ENCODE results near the gene CYFIP2. TPM values are rescaled to one million over a fixed set of nuclear protein-coding genes. Genes with fewer than 3 reads are reported as not detected.

The CYFIP2 gene
- polyA plus RNA-seq, 4 donors, result 6.3 to 33.4 (median 10.3) TPM

DNA sequence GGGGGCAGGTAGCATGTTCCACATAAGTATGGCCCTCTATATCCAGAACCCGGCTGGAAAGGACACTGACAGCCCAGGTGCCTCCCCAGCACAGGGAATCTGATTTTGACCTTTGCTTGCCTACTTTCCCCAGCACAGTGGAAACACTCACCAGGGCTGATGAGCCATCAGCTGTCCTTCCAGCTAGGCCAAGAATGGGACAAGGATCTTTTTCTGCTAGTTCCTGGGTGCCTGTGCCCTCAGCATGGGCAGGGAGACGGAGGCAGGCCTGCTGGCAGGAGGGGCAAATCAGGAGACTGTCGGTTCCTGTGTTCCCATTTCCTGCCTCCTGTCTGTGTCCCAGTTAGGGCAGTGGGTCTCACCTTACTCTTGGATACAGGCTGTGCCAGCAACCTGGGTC is 1.1 kb downstream of the CYFIP2 start:
- peak overlapping the region in 2 of 3 donors; percentile 4 to 66 for H3K27ac ChIP-seq (ENCODE audit: low read depth in 1 of 3, low read length in 2 of 3)
- peaks cover 3 to 10% (median 3%) of the 10 kb centered on the region in 3 donors for H3K4me1 ChIP-seq (ENCODE audit: control insufficient read depth in 3 of 3, insufficient read depth in 2 of 3, low read depth in 1 of 3, low read length in 2 of 3)
- no peaks in the 10 kb centered on the region for H3K36me3 ChIP-seq (ENCODE audit: control insufficient read depth in 3 of 3, insufficient read depth in 2 of 3, low read depth in 1 of 3, low read length in 3 of 3)
- WGBS, 3 donors, result 51 to 70% (median 58%) methylated on average over 3 of the region's 3 CpGs
- H3K9me3 ChIP-seq (ENCODE audit: control insufficient read depth in 2 of 2, insufficient read depth in 1 of 2, low read depth in 1 of 2, low read length in 1 of 2), result no peaks in the 10 kb centered on the region
- H3K27me3 ChIP-seq (ENCODE audit: control insufficient read depth in 3 of 3, insufficient read depth in 3 of 3, low read length in 3 of 3), result no peaks in the 10 kb centered on the region
- peak overlapping the region in 2 of 3 donors; percentile 52 to 66 for H3K4me3 ChIP-seq (ENCODE audit: low read depth in 1 of 3, low read length in 3 of 3)
- DNase-seq (no peak), FAIRE-seq (no peak)

DNA sequence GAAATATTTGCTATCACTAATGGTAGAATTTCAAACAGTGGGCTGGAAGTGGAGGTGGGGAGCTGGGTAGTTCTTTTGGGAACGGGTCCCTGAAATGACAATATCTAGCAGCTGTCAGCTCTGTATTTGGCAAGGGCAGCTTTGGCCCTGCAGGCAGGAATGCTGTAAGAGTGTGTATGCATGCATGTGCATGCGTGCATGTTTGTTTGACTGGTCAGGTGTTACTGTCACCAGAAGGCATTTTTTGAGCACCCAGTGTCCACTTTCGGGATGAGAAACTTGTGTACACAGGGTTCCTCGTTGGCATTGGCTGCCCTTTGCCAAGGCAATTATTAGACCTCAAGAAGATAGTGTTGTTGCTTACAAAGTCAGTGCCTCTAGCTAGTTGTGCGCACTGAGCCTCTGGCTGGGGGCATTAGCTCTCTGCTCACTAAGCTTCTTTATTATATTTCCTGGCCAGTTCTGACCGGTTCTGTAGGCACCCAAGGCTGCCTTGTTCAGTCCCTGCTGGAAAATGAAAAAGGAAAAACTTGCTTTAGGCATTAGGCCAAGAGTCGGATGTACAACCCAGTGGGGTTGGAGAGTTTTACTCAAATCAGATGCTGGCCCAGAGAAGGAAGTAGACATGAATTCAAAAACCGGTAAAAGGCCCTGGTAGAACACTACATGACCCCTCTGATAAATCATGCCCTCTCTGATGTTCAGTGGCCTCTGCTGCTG is 2.0 kb downstream of the CYFIP2 start:
- 68 to 69% (median 69%) methylated on average over 8 of the region's 8 CpGs for WGBS, 3 donors
- no peaks in the 10 kb centered on the region for H3K9me3 ChIP-seq (ENCODE audit: control insufficient read depth in 2 of 2, insufficient read depth in 1 of 2, low read depth in 1 of 2, low read length in 1 of 2)
- peaks cover 3 to 10% (median 3%) of the 10 kb centered on the region in 3 donors for H3K4me1 ChIP-seq (ENCODE audit: control insufficient read depth in 3 of 3, insufficient read depth in 2 of 3, low read depth in 1 of 3, low read length in 2 of 3)
- FAIRE-seq (no peak), DNase-seq (no peak)
- no peaks in the 10 kb centered on the region for H3K27me3 ChIP-seq (ENCODE audit: control insufficient read depth in 3 of 3, insufficient read depth in 3 of 3, low read length in 3 of 3)
- no peaks in the 10 kb centered on the region for H3K36me3 ChIP-seq (ENCODE audit: control insufficient read depth in 3 of 3, insufficient read depth in 2 of 3, low read depth in 1 of 3, low read length in 3 of 3)
- H3K4me3 ChIP-seq (ENCODE audit: low read depth in 1 of 3, low read length in 3 of 3), result no peak overlapping the region
- peak overlapping the region in 1 of 3 donors; percentile 18 for H3K27ac ChIP-seq (ENCODE audit: low read depth in 1 of 3, low read length in 2 of 3)

DNA sequence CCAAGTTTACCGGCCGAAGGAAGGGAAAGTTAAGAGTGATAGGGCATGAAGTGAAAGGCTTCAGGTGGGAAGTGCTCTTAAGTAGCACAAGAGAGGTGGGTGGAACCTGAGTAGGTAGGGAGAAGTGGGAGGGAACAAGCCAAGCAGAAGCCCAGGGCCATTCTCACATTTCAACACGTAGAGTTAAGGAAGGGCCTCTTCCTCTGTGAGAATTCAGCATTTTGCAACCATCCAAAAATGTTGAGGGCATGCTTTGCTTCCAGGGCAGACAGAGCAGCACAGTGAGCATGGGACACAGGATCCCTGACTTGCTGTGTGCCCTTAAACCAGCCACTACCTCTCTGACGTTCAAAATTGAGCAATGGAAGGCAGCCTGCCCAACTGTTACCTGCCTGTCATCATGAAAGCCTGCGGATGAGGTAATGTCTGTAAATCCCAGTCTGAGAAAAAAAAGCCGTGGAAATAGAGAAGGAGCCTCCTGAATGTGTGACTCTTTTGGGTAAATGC is 3.3 kb downstream of the CYFIP2 start:
- Histone ChIP-seq H3K4me3 (ENCODE audit: low read depth in 1 of 3, low read length in 3 of 3) (no peak overlapping the region), H3K27ac (ENCODE audit: low read depth in 1 of 3, low read length in 2 of 3) (peak overlapping the region in 1 of 3 donors; percentile 35), H3K9me3 (ENCODE audit: control insufficient read depth in 2 of 2, insufficient read depth in 1 of 2, low read depth in 1 of 2, low read length in 1 of 2) (no peaks in the 10 kb centered on the region), H3K36me3 (ENCODE audit: control insufficient read depth in 3 of 3, insufficient read depth in 2 of 3, low read depth in 1 of 3, low read length in 3 of 3) (no peaks in the 10 kb centered on the region), H3K4me1 (ENCODE audit: control insufficient read depth in 3 of 3, insufficient read depth in 2 of 3, low read depth in 1 of 3, low read length in 2 of 3) (peaks cover 3 to 10% (median 3%) of the 10 kb centered on the region in 3 donors), H3K27me3 (ENCODE audit: control insufficient read depth in 3 of 3, insufficient read depth in 3 of 3, low read length in 3 of 3) (no peaks in the 10 kb centered on the region)
- DNase-seq (no peak), FAIRE-seq (no peak)
- 63 to 79% (median 72%) methylated on average over 6 of the region's 6 CpGs for WGBS, 3 donors

DNA sequence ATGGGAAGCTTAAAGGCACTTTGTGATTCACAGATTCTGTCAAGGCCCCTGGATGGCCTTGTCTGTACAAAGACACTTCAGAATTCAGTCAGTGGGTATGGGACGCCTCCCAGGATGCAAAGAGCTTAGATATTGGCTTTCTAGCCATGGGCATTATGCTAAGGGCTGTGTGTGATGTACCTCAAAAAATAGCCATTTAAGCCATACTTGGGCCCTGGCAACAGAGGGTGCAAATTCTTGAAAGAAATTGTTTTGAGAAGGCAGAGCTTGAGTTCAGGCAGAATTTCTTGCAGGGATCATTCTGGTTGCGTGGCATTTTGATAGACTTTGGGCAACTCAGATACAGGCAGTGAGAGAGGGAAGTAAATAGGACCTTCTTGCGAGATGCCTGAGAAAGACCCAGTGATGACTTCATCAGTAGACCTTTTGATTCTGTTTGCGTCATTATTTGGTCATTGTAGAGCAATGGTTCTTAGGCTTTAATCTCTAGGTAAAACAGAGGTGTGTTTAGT is 3.9 kb downstream of the CYFIP2 start:
- no peaks in the 10 kb centered on the region for H3K36me3 ChIP-seq (ENCODE audit: control insufficient read depth in 3 of 3, insufficient read depth in 2 of 3, low read depth in 1 of 3, low read length in 3 of 3)
- H3K27ac ChIP-seq (ENCODE audit: low read depth in 1 of 3, low read length in 2 of 3), result no peak overlapping the region
- H3K9me3 ChIP-seq (ENCODE audit: control insufficient read depth in 2 of 2, insufficient read depth in 1 of 2, low read depth in 1 of 2, low read length in 1 of 2), result no peaks in the 10 kb centered on the region
- no peaks in the 10 kb centered on the region for H3K27me3 ChIP-seq (ENCODE audit: control insufficient read depth in 3 of 3, insufficient read depth in 3 of 3, low read length in 3 of 3)
- no peak overlapping the region for H3K4me3 ChIP-seq (ENCODE audit: low read depth in 1 of 3, low read length in 3 of 3)
- DNase-seq, result no peak
- FAIRE-seq, result no peak
- peaks cover 3 to 10% (median 3%) of the 10 kb centered on the region in 3 donors for H3K4me1 ChIP-seq (ENCODE audit: control insufficient read depth in 3 of 3, insufficient read depth in 2 of 3, low read depth in 1 of 3, low read length in 2 of 3)
- 81 to 87% (median 84%) methylated on average over 4 of the region's 4 CpGs for WGBS, 3 donors

DNA sequence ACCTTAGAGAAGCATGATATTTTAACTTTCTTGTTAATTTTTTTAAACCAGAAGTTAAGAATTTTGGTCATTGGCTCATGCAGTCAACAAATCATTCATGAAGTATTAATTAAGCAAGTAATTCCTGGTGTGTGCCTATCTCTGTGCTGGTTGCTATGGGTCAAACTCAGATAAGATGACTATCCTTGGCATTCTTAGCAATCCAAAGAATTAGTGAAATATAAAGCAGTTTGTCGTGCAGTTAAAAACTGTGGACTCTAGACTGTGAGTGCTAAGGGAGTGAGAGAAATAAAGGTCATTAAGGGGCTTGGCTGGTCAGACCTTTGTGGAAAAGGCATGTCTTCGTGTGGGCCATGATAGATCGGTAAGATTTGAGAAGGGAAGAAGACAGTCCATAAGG is 4.8 kb downstream of the CYFIP2 start:
- H3K36me3 ChIP-seq (ENCODE audit: control insufficient read depth in 3 of 3, insufficient read depth in 2 of 3, low read depth in 1 of 3, low read length in 3 of 3), result no peaks in the 10 kb centered on the region
- H3K9me3 ChIP-seq (ENCODE audit: control insufficient read depth in 2 of 2, insufficient read depth in 1 of 2, low read depth in 1 of 2, low read length in 1 of 2), result no peaks in the 10 kb centered on the region
- H3K27ac ChIP-seq (ENCODE audit: low read depth in 1 of 3, low read length in 2 of 3), result peak overlapping the region in 2 of 3 donors; percentile 64 to 89
- no peaks in the 10 kb centered on the region for H3K27me3 ChIP-seq (ENCODE audit: control insufficient read depth in 3 of 3, insufficient read depth in 3 of 3, low read length in 3 of 3)
- no peak overlapping the region for H3K4me3 ChIP-seq (ENCODE audit: low read depth in 1 of 3, low read length in 3 of 3)
- FAIRE-seq (no peak), DNase-seq (no peak)
- 56 to 61% (median 60%) methylated on average over 3 of the region's 3 CpGs for WGBS, 3 donors
- H3K4me1 ChIP-seq (ENCODE audit: control insufficient read depth in 3 of 3, insufficient read depth in 2 of 3, low read depth in 1 of 3, low read length in 2 of 3), result peaks cover 0 to 5% (median 3%) of the 10 kb centered on the region in 3 donors

DNA sequence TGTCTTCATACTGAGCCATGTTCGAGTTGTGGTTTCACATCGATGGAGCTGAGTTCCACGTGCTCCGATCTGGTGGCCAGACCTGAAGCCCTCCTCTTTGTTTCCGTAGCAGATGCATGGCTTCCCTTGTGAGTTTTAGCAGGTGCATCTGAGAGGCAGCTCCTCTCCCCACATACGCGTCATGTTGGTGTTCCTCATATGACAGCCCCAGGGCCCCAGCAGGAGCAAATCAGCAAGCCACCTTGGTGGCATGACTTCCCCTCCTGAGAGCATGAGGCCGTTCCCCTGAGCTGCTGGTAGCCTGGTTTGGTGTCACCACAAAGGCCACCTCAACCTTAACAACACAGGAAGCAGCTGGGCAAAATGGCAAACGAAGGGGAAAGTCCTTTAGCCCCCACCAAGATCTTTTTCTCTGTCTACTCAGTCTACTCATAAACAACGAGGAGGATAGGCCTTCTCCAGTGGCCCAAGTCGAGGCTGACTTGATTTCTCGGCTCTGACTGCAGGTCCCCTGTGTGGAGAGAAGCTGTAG is 5.9 kb downstream of the CYFIP2 start:
- Histone ChIP-seq H3K4me3 (ENCODE audit: low read depth in 1 of 3, low read length in 3 of 3) (no peak overlapping the region), H3K27ac (ENCODE audit: low read depth in 1 of 3, low read length in 2 of 3) (peak overlapping the region in 2 of 3 donors; percentile 16 to 89), H3K27me3 (ENCODE audit: control insufficient read depth in 3 of 3, insufficient read depth in 3 of 3, low read length in 3 of 3) (no peaks in the 10 kb centered on the region), H3K36me3 (ENCODE audit: control insufficient read depth in 3 of 3, insufficient read depth in 2 of 3, low read depth in 1 of 3, low read length in 3 of 3) (no peaks in the 10 kb centered on the region), H3K4me1 (ENCODE audit: control insufficient read depth in 3 of 3, insufficient read depth in 2 of 3, low read depth in 1 of 3, low read length in 2 of 3) (peaks cover 0 to 5% (median 3%) of the 10 kb centered on the region in 3 donors), H3K9me3 (ENCODE audit: control insufficient read depth in 2 of 2, insufficient read depth in 1 of 2, low read depth in 1 of 2, low read length in 1 of 2) (no peaks in the 10 kb centered on the region)
- 62 to 79% (median 69%) methylated on average over 12 of the region's 12 CpGs for WGBS, 3 donors
- FAIRE-seq, result no peak
- peak in 1 of 2 donors; percentile 66 for DNase-seq

DNA sequence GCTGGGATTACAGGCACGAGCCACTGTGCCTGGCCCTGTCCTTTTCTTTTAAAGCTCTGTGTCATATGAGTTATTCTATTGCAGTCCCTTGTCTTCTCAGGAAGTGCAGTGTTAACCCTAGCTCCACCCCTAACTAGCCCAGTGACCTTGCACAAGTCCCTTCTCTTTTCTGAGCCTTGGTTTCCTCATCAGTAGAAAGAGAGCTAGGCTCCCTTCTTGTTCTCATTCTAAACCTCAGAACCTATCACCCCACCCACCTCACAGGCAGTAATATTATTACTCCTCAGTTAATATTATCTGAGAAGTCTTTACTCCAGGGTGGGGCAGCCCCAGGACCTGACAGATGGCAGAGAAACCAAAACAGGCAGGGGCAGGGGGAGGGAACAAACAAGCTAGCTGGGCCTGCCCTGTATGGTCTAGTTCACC is 7.2 kb downstream of the CYFIP2 start:
- no peak for DNase-seq
- 42 to 91% (median 77%) methylated on average over 1 of the region's 1 CpG for WGBS, 3 donors
- peak overlapping the region in 1 of 3 donors; percentile 57 for H3K27ac ChIP-seq (ENCODE audit: low read depth in 1 of 3, low read length in 2 of 3)
- no peaks in the 10 kb centered on the region for H3K27me3 ChIP-seq (ENCODE audit: control insufficient read depth in 3 of 3, insufficient read depth in 3 of 3, low read length in 3 of 3)
- no peak overlapping the region for H3K4me3 ChIP-seq (ENCODE audit: low read depth in 1 of 3, low read length in 3 of 3)
- H3K36me3 ChIP-seq (ENCODE audit: control insufficient read depth in 3 of 3, insufficient read depth in 2 of 3, low read depth in 1 of 3, low read length in 3 of 3), result no peaks in the 10 kb centered on the region
- H3K9me3 ChIP-seq (ENCODE audit: control insufficient read depth in 2 of 2, insufficient read depth in 1 of 2, low read depth in 1 of 2, low read length in 1 of 2), result no peaks in the 10 kb centered on the region
- FAIRE-seq, result no peak
- H3K4me1 ChIP-seq (ENCODE audit: control insufficient read depth in 3 of 3, insufficient read depth in 2 of 3, low read depth in 1 of 3, low read length in 2 of 3), result peaks cover 0 to 5% (median 3%) of the 10 kb centered on the region in 3 donors

DNA sequence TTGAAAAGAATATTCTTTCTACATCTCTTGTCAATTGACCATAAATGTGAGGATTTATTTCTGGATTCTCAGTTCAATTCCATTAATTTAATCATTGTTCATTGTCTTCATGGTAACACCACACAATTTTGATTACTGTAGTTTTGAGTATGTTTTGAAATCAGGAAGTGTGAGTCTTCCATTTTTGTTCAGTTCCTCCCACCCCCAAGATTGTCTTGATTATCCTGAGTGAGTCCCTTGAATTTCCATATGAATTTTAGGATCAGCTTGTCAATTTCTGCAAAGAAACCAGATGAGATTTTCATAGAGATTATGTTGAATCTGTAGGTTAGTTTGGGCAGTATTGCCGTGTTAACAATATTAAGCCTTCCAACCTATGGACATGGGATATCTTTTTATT is 9.5 kb downstream of the CYFIP2 start:
- no peak overlapping the region for H3K4me3 ChIP-seq (ENCODE audit: low read depth in 1 of 3, low read length in 3 of 3)
- whole genome bisulfite sequencing, 3 donors, result 90 to 97% (median 93%) methylated on average over 1 of the region's 1 CpG
- no peaks in the 10 kb centered on the region for H3K27me3 ChIP-seq (ENCODE audit: control insufficient read depth in 3 of 3, insufficient read depth in 3 of 3, low read length in 3 of 3)
- FAIRE-seq (no peak), DNase-seq (no peak)
- H3K4me1 ChIP-seq (ENCODE audit: control insufficient read depth in 3 of 3, insufficient read depth in 2 of 3, low read depth in 1 of 3, low read length in 2 of 3), result peaks cover 0 to 5% (median 3%) of the 10 kb centered on the region in 3 donors
- H3K27ac ChIP-seq (ENCODE audit: low read depth in 1 of 3, low read length in 2 of 3), result no peak overlapping the region
- no peaks in the 10 kb centered on the region for H3K9me3 ChIP-seq (ENCODE audit: control insufficient read depth in 2 of 2, insufficient read depth in 1 of 2, low read depth in 1 of 2, low read length in 1 of 2)
- H3K36me3 ChIP-seq (ENCODE audit: control insufficient read depth in 3 of 3, insufficient read depth in 2 of 3, low read depth in 1 of 3, low read length in 3 of 3), result no peaks in the 10 kb centered on the region

Data from small intestine (tissue), 7 donors.